Measurements from ENCODE around the gene IGF2R.
"Not testable (repeated sequence)": the region's sequence is repeated elsewhere in the genome, so short reads cannot be mapped to it uniquely, and the experiment has no call there.

The IGF2R gene

DNA sequence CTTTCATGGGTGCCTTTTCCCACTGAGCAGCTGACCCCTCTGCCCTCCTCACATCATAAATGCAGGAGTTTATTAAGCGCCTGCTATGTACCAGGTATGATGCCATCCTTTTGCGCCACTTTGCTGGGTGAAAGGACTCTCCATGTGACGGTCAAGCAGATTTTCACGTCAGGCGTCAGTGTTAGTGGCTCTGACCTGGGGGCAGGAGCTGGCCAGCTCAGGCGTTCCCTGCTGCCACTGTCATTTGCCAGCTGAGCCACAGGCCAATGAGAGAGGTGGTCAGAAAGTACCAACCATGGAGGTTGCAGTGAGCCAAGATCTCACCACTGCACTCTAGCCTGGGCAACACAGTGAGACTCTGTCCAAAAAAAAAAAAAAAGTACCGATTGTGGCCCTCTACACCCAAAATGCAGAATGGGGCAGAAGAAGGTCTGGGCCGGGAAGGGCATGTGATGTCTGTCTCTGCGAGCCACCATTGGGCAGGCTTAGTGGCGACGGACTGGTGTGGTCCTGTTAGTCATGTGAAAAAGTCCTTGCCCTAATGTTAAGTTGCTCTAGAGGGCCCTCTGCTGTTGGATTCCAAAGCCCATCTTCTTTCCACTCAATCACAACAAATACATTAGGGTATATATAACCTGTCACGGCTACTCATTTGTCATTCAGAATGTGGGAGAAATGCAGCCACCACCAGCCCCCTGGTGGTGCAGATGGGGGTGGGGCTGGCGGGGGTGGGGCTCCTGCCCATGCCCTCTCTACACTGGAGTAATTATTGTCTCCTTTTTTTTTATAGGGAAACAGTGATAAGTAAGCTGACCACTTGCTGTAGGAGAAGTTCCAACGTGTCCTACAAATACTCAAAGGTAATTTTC, 134.3 kb downstream of the IGF2R start:
- Mint-ChIP-seq H3K9me3 (no peaks in the 10 kb centered on the region), H3K4me3 (no peak overlapping the region), H3K4me1 (peaks cover 31% of the 10 kb centered on the region), H3K27me3 (no peaks in the 10 kb centered on the region), H3K27ac (no peak overlapping the region), H3K36me3 (peaks cover 13% of the 10 kb centered on the region)

DNA sequence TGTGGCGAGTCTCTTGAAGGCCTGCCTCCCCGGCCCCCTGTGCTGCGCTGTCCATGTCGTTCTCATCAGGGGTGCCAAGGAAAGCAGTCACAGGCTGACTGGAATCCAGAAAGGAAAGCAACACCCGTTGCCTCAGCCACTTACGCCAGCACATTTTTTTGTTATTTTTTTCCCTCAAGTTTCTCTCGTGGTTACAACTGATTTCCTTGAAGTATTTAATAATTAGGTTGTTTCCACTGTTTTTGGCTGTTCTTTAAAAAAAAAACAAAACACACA, 134.9 kb downstream of the IGF2R start:
- Mint-ChIP-seq H3K27me3 (no peaks in the 10 kb centered on the region), H3K4me1 (peaks cover 30% of the 10 kb centered on the region), H3K27ac (no peak overlapping the region), H3K36me3 (peaks cover 12% of the 10 kb centered on the region), H3K4me3 (no peak overlapping the region), H3K9me3 (no peaks in the 10 kb centered on the region)

DNA sequence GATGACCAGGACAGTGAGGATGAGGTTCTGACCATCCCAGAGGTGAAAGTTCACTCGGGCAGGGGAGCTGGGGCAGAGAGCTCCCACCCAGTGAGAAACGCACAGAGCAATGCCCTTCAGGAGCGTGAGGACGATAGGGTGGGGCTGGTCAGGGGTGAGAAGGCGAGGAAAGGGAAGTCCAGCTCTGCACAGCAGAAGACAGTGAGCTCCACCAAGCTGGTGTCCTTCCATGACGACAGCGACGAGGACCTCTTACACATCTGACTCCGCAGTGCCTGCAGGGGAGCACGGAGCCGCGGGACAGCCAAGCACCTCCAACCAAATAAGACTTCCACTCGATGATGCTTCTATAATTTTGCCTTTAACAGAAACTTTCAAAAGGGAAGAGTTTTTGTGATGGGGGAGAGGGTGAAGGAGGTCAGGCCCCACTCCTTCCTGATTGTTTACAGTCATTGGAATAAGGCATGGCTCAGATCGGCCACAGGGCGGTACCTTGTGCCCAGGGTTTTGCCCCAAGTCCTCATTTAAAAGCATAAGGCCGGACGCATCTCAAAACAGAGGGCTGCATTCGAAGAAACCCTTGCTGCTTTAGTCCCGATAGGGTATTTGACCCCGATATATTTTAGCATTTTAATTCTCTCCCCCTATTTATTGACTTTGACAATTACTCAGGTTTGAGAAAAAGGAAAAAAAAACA, 136.1 kb downstream of the IGF2R start:
- Mint-ChIP-seq H3K4me3 (no peak overlapping the region), H3K27ac (no peak overlapping the region), H3K36me3 (peaks cover 9% of the 10 kb centered on the region), H3K27me3 (no peaks in the 10 kb centered on the region), H3K9me3 (no peaks in the 10 kb centered on the region), H3K4me1 (peaks cover 24% of the 10 kb centered on the region)

DNA sequence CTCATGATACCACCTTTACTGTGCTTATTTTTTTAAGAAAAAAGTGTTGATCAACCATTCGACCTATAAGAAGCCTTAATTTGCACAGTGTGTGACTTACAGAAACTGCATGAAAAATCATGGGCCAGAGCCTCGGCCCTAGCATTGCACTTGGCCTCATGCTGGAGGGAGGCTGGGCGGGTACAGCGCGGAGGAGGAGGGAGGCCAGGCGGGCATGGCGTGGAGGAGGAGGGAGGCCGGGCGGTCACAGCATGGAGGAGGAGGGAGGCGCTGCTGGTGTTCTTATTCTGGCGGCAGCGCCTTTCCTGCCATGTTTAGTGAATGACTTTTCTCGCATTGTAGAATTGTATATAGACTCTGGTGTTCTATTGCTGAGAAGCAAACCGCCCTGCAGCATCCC, 137.1 kb downstream of the IGF2R start:
- Mint-ChIP-seq H3K4me1 (peaks cover 16% of the 10 kb centered on the region), H3K36me3 (peaks cover 9% of the 10 kb centered on the region), H3K27ac (no peak overlapping the region), H3K27me3 (no peaks in the 10 kb centered on the region), H3K4me3 (no peak overlapping the region), H3K9me3 (no peaks in the 10 kb centered on the region)

DNA sequence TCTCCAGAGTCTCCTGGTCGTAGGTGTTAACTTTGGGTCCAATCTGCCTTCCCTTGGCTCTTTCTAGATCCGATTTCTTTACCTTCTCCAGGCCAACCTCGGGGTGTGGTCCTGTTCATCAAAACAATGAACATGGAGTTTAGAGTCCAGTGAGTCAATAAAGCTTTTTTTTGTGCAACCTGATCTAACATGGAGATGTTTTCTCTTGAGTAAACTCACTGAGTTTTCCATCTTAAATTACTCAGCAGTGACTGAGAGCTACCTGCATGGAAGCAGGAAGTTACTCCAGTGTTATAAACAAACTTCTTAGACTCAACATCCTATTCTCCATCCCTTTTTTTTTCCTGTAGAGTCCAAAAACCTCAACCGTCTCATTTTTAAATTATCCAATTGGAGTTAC, 137.8 kb downstream of the IGF2R start:
- H3K9me3 Mint-ChIP-seq, result no peaks in the 10 kb centered on the region
- H3K27me3 Mint-ChIP-seq, result no peaks in the 10 kb centered on the region
- H3K4me3 Mint-ChIP-seq, result no peak overlapping the region
- no peak overlapping the region for H3K27ac Mint-ChIP-seq
- H3K4me1 Mint-ChIP-seq, result peaks cover 11% of the 10 kb centered on the region
- H3K36me3 Mint-ChIP-seq, result peaks cover 9% of the 10 kb centered on the region

DNA sequence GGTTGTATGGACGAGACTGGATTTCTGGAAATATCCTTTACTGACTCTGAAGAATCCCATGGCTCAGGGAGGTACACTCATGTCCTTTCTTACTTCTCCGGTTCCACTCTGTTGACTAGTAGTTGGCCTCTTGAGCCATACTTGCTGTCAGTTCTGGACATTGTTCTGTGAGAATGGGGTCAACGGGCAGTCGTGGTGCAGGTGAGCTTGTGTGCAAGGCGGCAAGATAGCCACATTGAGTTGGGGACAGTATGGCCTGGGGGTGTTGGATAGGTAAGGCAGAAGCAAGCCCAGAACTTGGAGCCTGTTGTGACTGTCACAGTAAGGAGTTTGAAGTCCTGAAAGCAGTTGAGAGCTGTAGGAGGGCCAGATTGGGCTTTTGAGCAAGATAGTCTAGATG, 139.2 kb downstream of the IGF2R start:
- no peak overlapping the region for H3K4me3 Mint-ChIP-seq
- no peaks in the 10 kb centered on the region for H3K27me3 Mint-ChIP-seq
- no peak overlapping the region for H3K27ac Mint-ChIP-seq
- no peaks in the 10 kb centered on the region for H3K9me3 Mint-ChIP-seq
- H3K36me3 Mint-ChIP-seq, result peaks cover 9% of the 10 kb centered on the region
- H3K4me1 Mint-ChIP-seq, result peaks cover 11% of the 10 kb centered on the region

DNA sequence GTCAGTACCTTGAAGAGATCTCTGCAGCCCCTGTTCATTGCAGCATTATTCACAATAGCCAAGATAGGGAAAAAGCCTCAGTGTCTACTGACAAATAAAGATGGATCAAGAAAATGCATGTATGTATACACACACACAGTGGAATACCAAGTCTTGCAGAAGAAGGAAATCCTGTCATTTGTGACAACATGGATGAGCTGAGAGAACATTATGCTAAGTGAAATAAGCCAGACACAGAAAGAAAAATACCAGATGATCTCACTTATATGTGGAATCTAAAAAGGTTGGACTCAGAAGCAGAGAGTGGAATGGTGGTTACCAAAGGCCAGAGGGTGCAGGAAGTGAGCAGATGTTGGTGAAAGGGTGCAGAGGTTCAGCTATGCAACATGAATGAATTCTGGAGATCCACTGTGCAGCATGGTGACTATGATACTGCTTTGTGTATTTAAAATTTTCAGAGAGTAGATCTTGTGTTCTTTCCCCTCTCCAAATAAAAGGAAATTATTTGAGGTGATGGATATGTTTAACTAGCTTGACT, 141.8 kb downstream of the IGF2R start:
- Mint-ChIP-seq H3K4me1 (peaks cover 11% of the 10 kb centered on the region), H3K36me3 (peaks cover under 1% of the 10 kb centered on the region), H3K9me3 (no peaks in the 10 kb centered on the region), H3K27ac (no peak overlapping the region), H3K4me3 (no peak overlapping the region), H3K27me3 (no peaks in the 10 kb centered on the region)

DNA sequence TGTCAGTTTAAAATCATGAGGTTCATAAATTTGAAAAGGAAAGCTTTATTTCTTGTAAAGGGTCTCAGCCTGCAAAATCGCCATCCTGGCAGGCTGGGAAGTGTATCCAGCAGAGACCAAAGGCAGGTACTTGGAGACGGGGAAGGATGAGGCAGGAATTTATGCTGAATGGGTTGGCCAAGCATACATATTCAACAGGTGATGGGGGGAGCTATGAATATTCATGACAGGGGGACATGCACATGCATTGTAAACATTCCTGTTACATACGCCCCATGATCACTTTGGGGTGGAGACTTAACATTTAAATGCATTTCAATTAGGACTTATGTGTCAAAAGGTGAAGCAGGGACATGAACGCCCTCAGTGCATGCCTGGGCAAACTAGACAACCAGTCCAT, 142.9 kb downstream of the IGF2R start:
- Mint-ChIP-seq H3K27me3 (no peaks in the 10 kb centered on the region), H3K9me3 (no peaks in the 10 kb centered on the region), H3K36me3 (no peaks in the 10 kb centered on the region), H3K4me3 (no peak overlapping the region), H3K27ac (no peak overlapping the region), H3K4me1 (peaks cover 11% of the 10 kb centered on the region)

DNA sequence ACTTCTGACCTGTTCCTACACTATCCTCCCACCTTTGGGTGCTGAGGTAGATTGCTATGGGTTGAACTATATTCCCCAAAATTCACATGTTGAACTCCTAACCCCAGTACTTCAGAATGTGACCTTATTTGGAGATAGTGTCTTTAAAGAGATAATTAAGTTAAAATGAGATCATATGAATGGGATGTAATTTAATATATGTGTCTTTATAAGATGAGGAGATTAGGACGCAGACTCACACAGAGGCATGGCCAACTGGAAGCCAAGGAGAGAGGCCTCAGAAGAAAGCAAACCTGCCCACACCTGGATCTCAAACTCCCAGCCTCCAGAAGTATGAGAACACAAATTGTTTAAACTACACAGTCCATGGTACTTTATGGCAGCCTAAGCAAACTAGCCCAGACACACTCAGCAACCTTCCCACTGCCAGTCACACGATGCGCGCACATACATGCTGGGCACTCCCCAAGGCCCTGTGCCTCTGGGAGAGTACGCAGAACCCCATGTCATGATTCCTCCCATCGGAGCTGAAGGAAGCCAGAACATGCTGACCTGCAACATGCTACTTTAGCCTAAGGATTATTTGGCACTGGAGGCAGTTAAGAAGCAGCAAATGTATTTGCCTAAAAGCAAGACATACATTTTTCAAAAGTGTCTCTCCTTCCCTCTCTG, 143.9 kb downstream of the IGF2R start:
- no peak overlapping the region for H3K27ac Mint-ChIP-seq
- H3K27me3 Mint-ChIP-seq, result no peaks in the 10 kb centered on the region

DNA sequence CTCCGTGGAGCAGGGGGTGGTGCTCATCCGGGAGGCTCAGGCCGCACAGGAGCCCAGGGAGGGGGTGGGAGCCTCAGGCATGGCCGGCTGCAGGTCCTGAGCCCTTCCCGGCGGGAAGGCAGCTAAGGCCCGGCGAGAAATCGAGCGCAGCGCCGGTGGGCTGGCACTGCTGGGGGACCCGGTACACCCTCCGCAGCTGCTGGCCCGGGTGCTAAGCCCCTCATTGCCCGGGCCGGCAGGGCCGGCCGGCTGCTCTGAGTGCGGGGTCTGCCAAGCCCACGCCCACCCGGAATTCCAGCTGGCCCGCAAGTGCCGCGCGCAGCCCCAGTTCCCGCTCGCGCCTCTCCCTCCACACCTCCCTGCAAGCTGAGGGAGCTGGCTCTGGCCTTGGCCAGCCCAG, 145.7 kb downstream of the IGF2R start:
- not testable (repeated sequence) for H3K4me1 Mint-ChIP-seq, H3K27ac Mint-ChIP-seq, H3K36me3 Mint-ChIP-seq, H3K9me3 Mint-ChIP-seq, H3K27me3 Mint-ChIP-seq, H3K4me3 Mint-ChIP-seq

More for the DNA sequence above, 143.9 kb downstream of the IGF2R start:
- H3K4me1 Mint-ChIP-seq, result peaks cover 11% of the 10 kb centered on the region
- no peak overlapping the region for H3K4me3 Mint-ChIP-seq
- H3K9me3 Mint-ChIP-seq, result no peaks in the 10 kb centered on the region
- no peaks in the 10 kb centered on the region for H3K36me3 Mint-ChIP-seq

DNA sequence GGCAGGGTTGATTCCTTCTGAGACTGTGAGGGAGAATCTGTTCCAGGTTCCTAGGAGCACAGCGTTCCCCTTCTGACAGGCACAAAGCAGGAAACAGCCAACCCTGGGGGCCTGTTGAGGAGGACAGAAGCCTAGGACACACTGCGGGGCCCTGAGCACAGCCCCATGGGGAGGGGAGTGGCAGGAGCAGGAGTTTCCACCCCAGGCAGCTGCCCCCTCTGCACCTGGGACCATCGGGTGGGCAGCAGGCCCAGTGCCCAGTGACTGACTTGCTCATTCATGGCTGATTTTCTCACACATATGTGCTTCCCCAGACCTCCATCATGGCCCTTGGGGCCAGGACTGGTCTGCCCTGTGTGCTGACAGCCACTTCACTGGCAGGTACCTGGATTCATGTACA, 146.5 kb downstream of the IGF2R start:
- H3K36me3 Mint-ChIP-seq, result no peaks in the 10 kb centered on the region
- no peaks in the 10 kb centered on the region for H3K27me3 Mint-ChIP-seq
- no peaks in the 10 kb centered on the region for H3K4me1 Mint-ChIP-seq
- H3K27ac Mint-ChIP-seq, result no peak overlapping the region
- no peaks in the 10 kb centered on the region for H3K9me3 Mint-ChIP-seq
- no peak overlapping the region for H3K4me3 Mint-ChIP-seq

DNA sequence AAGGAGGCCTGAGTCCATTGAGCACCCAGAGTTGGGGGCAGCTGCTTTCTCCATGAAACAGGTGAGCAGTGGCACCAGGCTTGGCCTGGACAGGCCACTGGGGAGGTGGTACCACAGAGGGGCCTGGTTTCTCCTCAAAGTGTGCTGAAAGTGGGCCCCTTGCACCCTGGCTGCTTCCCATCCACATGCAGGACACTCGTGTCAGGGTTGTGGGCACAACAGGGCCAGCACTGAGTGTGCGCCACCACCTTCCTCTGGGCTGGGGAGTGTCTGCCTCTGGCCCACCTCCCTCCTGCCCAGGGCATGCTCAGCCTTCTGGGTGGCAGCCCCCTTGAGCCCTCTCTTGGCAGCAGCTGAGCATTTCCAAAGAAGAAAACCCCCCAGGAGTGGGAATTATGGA, 147.5 kb downstream of the IGF2R start:
- Mint-ChIP-seq H3K36me3 (no peaks in the 10 kb centered on the region), H3K9me3 (no peaks in the 10 kb centered on the region), H3K4me1 (no peaks in the 10 kb centered on the region), H3K27ac (no peak overlapping the region), H3K4me3 (no peak overlapping the region), H3K27me3 (no peaks in the 10 kb centered on the region)

DNA sequence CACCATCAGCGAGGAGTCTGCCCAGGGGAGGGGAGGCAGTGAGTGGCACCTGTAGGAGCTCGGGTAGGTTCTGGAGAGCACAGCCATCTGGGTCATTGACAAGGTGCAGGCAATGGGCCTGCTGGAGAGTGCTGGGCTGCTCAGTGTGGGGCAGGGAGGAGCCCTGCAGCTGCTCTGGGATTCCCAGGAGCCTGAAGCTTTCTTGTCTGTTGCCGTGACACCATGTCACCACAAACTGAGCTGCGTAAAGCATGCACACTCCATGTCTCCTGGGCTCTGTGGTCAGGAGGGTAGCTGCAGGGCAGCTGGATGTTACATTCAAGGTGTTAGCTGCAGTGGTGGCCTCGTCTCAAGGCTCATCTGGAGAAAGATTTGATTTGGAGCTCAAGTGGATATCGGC, 148.3 kb downstream of the IGF2R start:
- no peaks in the 10 kb centered on the region for H3K4me1 Mint-ChIP-seq
- H3K4me3 Mint-ChIP-seq, result no peak overlapping the region
- no peaks in the 10 kb centered on the region for H3K27me3 Mint-ChIP-seq
- H3K9me3 Mint-ChIP-seq, result no peaks in the 10 kb centered on the region
- H3K36me3 Mint-ChIP-seq, result no peaks in the 10 kb centered on the region
- no peak overlapping the region for H3K27ac Mint-ChIP-seq

DNA sequence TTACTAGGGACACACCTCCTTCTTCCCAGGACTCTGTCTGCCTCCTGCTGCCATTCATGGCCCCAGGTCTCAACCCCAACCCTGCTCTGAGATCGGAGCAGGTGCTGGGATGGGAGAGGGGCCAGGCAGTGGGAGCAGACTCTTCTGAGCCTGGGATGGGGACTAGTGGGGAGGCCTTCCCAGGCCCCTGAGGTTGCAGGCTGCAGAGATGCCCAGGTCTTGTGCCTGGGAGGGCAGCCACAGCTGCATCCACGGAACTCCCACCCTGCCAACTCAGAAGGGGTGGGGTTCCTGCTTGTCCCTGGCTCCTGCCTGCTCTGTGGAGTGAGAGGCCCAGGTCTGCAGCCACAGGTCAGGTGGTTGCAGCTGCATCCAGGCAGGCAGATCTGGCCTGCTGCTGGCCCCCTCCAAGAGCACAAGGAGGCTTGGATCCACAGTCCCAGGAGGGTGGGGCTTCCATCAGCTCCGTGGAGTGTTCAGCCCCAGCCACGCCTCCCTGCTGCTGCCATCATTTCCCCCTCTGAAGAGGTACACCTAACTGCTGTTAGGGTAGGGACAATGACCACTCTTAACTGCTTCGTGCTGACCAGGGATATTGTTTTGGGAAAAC, 149.8 kb downstream of the IGF2R start:
- H3K36me3 Mint-ChIP-seq, result no peaks in the 10 kb centered on the region
- H3K27me3 Mint-ChIP-seq, result no peaks in the 10 kb centered on the region
- H3K9me3 Mint-ChIP-seq, result no peaks in the 10 kb centered on the region
- no peak overlapping the region for H3K4me3 Mint-ChIP-seq
- H3K4me1 Mint-ChIP-seq, result no peaks in the 10 kb centered on the region
- H3K27ac Mint-ChIP-seq, result no peak overlapping the region

DNA sequence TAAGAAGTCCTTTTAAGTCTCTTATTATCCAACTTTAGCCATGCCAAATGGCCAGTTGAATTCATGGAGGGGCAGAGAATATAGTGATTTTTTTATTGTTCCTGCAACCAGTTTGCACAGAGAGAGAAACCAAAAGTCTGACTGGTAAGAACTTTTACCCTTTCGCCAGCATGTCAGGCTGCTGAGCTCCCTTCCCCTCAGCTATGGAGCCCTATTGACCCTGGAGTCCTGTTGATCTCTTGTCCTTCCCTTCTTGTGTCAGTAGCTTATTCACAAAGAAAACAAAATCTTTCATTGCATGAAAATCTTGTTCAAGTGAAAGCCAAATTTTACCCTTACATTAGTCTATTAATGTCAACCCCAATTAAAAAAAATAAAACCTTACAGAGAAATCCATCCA, 151.2 kb downstream of the IGF2R start:
- Mint-ChIP-seq H3K36me3 (no peaks in the 10 kb centered on the region), H3K4me3 (no peak overlapping the region), H3K27ac (no peak overlapping the region), H3K4me1 (no peaks in the 10 kb centered on the region), H3K27me3 (no peaks in the 10 kb centered on the region), H3K9me3 (no peaks in the 10 kb centered on the region)

DNA sequence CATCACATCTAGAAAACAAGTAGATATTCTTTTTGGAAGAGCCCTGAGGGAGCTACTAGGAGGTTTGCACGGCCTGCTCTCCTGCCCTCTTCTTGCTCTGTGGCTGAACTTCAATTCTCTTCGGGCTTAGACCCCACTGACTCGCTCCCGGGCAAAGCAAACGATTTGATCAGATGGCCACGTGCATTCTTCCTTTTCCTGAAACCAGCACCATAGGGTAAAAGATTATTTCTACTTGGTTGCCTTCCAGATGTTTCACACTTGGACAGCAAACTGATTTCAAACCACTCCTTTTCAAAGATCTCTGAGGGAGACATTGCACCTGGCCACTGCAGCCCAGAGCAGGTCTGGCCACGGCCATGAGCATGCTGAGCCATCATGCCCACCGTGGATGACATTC, 152.7 kb downstream of the IGF2R start, which contains the start of gene SLC22A1:
Gene SLC22A1, plus strand, starts transcription at position 258 of the 400 bp plus-strand sequence. Its CDS starts 121 bp downstream, at position 379.
- Mint-ChIP-seq H3K36me3 (no peaks in the 10 kb centered on the region), H3K4me1 (no peaks in the 10 kb centered on the region), H3K9me3 (no peaks in the 10 kb centered on the region), H3K4me3 (no peak within 1 kb of the TSS), H3K27me3 (no peaks in the 10 kb centered on the region), H3K27ac (no peak within 1 kb of the TSS)
